CD4-positive, alpha-beta T cell treated with Interleukin-15 for 4 hours (primary cell): ENCODE measurements around the gene PCDHGA1.
A peak's percentile ranks its signal among the peaks of the same experiment; 100 is the strongest.

ENCODE experiments used
- DNase-seq: peaks from one replicate; pipeline ENCODE4 v3.0.0-alpha.2; 2020; ENCODE audit warnings: low spot score

The PCDHGA1 gene

DNA sequence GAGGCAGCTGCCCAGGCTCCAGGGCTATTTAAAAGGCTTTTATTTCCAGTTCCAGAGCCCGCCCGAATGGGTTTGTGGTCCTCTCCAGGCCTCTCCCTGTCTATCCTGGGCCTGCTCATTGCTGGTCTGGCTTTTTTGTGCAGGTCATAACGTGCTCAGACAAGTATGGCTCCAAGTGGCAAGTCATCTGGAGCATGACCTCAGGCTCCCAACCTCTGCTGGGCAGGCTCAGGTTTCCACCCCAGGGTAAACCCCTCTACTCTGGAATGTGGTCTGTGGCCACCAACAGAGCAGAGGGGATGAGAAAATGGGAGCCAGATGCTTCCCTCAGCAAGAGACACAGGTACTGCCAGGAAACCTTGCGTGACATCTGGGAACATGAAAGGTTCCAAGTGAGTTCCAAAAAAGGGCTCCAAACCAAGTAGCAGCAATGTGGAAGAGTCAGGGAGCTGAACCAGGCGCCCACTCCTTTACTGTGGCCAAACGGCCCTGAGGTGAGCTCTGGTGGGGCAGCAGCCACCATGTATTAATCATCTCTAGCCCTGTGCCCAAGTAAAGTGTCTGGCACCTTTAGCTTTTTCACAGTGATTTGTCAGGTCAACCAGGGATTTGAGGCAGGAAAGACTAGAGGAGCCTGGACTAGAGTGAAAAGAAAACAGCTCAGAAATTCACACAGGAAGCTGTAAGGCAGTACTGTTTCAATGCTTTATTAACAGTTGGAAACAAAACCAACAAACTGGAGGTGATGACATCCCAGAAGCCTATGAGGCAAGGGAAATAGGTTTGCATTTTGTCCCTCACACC, 184.2 kb downstream of the PCDHGA1 start:
- DNase-seq, result no peak

DNA sequence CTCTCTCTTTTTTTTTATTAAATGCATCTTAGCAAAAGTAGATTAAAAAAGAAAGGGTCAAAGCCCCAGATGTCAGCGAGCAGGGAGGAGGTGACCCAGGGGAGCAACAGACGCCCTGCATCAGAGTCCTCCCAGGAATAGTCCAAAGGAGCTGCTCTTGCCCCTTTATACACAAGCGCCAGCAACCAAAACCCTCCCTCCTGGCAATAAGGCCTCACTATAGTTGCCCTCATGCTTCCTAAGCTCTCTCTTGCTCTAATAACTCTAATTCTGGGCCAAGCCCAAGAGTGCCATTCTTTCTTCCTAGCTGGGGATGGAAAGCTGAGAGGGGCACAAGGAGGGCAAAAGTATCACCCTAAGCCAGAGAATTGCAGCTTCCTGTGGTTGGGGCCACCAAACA, 184.8 kb downstream of the PCDHGA1 start:
- DNase-seq, result no peak

DNA sequence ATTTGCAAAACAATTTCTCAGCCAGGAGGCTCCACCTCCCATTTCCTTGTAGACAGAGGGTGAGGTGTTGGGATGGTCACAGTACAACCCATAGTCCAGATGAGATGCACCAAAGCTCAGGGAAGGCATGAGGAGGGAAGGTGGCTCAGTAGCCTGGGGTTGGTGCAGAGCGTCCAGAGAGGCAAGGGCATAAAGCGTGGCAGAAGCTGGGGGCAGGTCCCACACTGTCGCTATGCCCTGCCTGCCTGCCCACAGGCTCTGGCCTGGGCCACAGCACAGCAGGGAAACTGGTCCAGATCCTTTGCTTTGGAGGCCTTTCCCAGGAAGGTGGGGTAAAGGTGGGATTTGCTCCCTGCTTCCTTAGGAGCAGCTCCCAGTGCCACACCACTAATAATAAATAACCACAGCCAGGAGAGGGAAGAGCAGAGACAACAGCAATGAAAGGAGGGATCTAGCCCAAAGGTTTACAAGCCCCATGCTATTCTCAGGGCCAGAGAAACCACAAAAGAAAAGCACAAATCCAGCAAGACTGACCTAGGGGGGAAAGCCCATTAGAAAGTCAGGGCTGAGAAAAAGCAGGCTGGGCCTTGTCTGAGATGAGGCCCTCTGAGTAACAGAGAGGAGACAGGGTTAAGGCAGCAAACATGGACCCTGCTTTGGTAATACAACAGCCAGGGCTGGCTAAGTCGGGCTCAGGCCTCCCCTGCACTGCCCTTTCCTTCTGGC, 185.8 kb downstream of the PCDHGA1 start:
- no peak for DNase-seq

GRCh38 chr5:141516672-141517025, 186.3 kb downstream of the PCDHGA1 start:
- DNase-seq, result no peak

DNA sequence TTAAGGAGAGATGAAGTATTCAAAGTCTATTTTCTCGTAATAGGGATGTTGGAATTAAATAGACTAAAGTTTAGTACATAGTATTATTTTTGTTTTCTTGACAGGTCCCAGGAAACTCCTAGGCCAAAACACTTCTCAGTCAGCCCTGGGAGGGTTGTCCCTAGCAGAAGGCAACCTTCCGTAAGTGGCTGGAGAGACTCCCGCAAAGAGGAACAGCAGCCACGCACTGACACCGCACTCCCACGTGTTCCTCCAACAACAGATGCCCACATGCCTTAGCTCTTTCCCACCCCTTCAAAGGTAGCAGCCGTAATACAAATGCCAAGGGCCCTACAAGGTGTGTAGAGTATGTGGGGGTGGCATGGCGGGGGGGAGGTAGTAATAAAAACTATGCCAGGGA, 187.0 kb downstream of the PCDHGA1 start:
- DNase-seq, result no peak

GRCh38 chr5:141517880-141518617, 187.7 kb downstream of the PCDHGA1 start:
- DNase-seq, result no peak

GRCh38 chr5:141518618-141519015, 188.3 kb downstream of the PCDHGA1 start:
- no peak for DNase-seq

GRCh38 chr5:141519605-141520565, 189.6 kb downstream of the PCDHGA1 start:
- no peak for DNase-seq

DNA sequence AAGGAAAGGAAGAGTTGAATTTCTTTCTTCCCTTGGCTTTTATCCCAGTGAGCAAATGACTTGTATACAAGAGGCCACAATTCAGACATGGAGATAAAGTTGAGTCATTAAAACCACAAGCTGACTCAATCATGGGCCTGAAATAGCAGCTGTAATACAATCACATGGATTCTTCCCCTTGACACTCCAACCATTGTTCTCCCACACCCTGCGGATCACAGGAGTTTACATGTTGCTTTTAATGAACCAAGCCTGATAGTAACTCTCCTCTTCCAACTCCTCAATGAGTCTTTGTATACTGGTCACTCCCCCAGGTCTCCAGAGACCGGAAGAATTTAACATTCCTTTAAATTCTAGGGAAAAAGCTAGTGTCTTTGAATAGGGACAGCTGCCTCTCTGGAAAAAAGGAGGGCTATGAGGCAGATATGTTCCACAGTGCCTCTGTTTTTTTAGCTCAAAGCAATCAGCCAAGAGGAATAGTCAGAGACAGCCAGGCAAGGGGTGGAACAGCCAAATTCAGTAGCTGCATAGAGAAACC, 191.0 kb downstream of the PCDHGA1 start:
- no peak for DNase-seq

DNA sequence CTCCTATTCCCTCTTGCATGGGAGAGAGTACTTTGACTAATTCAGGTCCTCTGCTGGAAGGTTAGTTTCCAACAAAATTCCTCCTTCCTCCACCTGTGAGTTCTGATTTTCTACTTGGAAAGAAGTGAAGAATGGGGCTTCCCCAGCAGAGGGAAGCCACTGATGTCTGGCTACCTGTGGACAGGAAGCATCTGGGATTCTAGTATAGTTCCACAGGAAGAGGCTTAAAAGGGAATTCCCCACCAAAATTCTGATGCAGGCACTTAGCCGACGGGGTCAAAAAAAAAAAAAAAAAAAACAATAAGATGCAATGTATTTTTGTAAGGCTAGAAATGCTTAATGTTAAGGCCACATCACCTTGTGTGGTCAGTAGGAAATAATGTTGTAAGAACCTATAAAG, 192.0 kb downstream of the PCDHGA1 start:
- DNase-seq, result no peak

- DNase-seq, result no peak
Measured at GRCh38 chr5:141523991-141524390, 193.7 kb downstream of the PCDHGA1 start.

DNA sequence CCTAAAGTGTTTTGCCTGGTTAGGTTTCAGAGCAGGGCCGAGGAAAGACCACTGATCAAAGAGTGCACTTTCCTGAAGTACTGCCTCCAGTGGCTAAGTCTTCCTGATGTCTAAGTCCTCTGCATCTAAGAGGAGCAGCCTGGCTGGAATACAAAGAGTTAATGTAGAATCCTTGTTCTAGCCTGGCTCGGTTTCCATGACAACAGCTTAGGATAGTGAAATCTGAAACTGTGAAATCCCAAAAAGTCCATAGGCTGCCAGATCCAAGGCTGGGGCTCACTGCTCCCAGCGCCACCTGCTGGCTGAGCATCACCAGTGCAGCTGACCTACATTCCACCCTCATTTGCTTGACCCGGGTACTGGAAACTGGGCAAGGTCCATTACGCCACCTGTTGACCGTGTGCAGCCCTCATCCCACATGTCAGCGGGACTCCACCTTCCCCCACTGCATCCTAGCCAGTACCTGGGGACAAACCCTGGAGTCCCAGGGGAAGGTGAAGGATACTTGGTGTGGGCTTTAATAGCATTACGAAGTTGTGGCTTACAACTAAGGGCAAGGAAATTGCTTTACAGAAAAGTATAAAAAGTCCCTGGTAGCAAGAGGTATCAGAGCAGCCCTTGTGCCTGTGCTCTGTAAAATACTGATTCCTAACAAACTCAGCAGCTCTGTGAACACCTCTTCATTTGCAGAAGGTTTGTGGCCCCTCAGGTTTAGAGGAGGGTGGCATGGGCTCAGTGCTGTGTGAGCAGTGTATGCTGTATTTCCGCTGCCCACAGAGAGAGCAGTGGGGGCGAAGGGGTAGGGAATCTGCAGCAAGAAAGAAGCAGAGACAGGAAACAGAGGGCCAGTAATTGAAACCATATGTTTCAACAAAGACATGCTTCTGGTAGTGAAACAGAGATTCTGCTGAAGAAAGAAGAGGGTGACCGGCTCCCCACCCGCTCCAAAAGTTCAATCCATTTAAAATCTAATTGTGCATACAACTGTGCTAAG, 194.6 kb downstream of the PCDHGA1 start:
- peak; percentile 53 for DNase-seq

GRCh38 chr5:141525653-141526052, 195.3 kb downstream of the PCDHGA1 start:
- DNase-seq, result no peak

DNA sequence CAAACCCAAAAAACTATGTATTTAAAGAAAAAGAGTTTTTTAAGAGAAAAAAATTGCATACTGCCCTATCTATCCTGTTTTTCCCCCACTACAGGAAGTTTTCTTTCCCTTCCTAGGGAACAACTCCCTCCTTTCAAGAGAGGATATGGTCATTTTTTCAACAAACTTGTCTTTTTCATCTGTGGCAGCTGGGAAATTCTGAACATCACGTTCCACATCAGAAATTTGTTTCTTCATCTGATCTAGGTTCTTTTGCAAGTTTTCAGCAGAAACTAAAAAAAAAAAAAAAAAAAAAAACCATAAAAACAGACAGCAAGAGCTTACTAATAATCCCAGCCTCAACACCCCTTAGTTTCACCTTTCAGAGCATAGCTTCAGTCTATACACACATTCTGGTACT, 197.1 kb downstream of the PCDHGA1 start:
- DNase-seq, result no peak

GRCh38 chr5:141528291-141528984, 198.1 kb downstream of the PCDHGA1 start:
- no peak for DNase-seq

DNA sequence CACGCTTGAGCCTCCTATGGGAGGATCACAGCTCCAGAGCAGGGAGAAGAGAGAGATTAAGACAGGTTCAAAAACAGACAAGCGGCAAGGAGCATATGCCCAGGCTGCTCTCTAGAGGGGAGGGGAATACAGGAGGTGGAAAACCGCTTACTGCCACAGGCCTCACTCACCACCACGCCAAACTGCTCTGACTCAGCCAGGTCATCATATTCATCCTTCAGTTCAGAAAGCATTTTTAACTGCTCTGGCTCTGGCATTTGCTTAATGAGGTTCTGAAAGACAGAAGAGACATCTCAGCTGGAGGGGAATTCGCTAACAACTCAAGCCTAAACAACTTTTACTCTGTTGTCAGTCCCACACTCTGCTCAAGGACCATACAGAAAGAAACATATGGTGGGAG, 198.7 kb downstream of the PCDHGA1 start:
- no peak for DNase-seq

DNA sequence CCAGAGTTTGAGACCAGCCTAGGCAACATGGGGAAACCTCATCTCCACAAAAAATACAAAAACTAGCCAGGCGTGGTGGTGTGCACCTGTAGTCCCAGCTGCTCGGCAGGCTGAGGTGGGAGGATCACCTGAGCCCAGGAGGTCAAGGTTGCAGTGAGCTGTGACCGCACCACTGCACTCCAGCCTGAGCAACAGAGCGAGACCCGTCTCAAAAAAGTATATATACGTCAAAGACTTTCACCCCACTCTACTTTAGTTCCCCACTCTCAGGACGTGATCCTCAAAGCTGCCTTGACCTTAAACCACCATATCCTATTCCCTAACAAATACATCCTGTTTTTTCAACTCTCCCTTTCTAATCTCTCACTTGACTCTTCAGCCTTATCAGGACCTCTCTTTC, 199.6 kb downstream of the PCDHGA1 start:
- no peak for DNase-seq

DNA sequence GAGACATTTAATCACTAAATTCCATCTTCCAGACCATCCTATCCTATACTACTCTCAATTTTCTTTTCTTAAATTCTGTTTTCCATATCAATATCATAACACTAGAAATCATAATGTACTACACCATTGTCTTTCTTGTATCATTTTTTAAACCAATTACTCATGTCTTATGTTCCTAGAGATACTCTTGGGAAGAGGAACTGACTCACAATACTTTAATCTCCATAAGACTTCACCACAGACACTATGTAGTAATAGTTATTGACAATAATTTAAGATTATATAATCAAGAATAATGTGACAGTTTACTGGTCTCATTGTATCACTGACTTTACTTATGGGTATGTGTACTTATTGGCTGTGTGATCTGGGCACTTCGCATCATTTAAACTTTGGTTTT, 202.4 kb downstream of the PCDHGA1 start:
- no peak for DNase-seq

- DNase-seq, result no peak
Measured at GRCh38 chr5:141533897-141534296, 203.6 kb downstream of the PCDHGA1 start.
